SK-N-SH (cell line): ENCODE data around the gene MGAT5B. TPM values are rescaled to one million over a fixed set of nuclear protein-coding genes. Genes with fewer than 3 reads are reported as not detected.

Experiments
- CTCF ChIA-PET: fragments of 300-600, 350-600 bp; formaldehyde crosslinking; extraction: SDS; loops from one replicate; lab custom pipeline; 2021; lab: Yijun Ruan, JAX
- POLR2A ChIA-PET: fragments of 350-600 bp; sonication (Branson Sonifier 250); formaldehyde crosslinking; extraction: SDS; loops from one replicate; lab custom pipeline; 2020; ENCODE audit warnings: antibody characterized with exemption, inconsistent platforms; lab: Yijun Ruan, JAX
- DNase-seq: peaks from one replicate; pipeline ENCODE4 v3.0.0; 2012
- H2AFZ ChIP-seq: fragments of 200-600 bp; sonication (generic); 2 replicates; pipeline ENCODE4 v1.8.1; 2016; ENCODE audit warnings: antibody characterized with exemption, mild to moderate bottlenecking, low read depth
- H3F3A ChIP-seq: fragments of 200-600 bp; sonication (generic); replicated peaks from 2 replicates; pipeline ENCODE3; 2016; ENCODE audit warnings: antibody characterized with exemption, mild to moderate bottlenecking; ENCODE audit not compliant: insufficient read depth
- H3K27ac ChIP-seq, 2 experiments: fragments of 200-500 bp in 1 of 2; fragments of 200-600 bp in 1 of 2; sonication (Bioruptor generic) in 1 of 2; sonication (generic), shearing (Covaris generic) in 1 of 2; 2 replicates each; pipeline versions ENCODE4 v1.5.1 to v1.6.1; 2014 to 2016; ENCODE audit warnings: low read depth in 2 of 2, inconsistent platforms in 1 of 2, low read length in 1 of 2, mild to moderate bottlenecking in 1 of 2, mixed read lengths in 1 of 2
- H3K27me3 ChIP-seq: fragments of 200-600 bp; sonication (generic), shearing (Covaris generic); 2 replicates; pipeline ENCODE4 v1.6.1; 2016; ENCODE audit warnings: mixed run types; ENCODE audit not compliant: insufficient read depth
- H3K36me3 ChIP-seq, 2 experiments: fragments of 200-500 bp in 1 of 2; fragments of 200-600 bp in 1 of 2; sonication (Bioruptor generic) in 1 of 2; sonication (generic) in 1 of 2; replicated peaks in 1 of 2; 2 replicates each; pipeline versions ENCODE3 to v1.5.1; 2014 to 2016; ENCODE audit warnings: low read length in 1 of 2, mild to moderate bottlenecking in 1 of 2; ENCODE audit not compliant: insufficient read depth in 2 of 2, control insufficient read depth in 1 of 2
- H3K4me1 ChIP-seq, 2 experiments: fragments of 200-500 bp in 1 of 2; fragments of 200-600 bp in 1 of 2; sonication (Bioruptor generic) in 1 of 2; sonication (generic), shearing (Covaris generic) in 1 of 2; 2 replicates each; pipeline versions ENCODE4 v1.5.1 to v1.6.1; 2014 to 2016; ENCODE audit warnings: low read depth in 1 of 2, low read length in 1 of 2, mixed run types in 1 of 2; ENCODE audit not compliant: insufficient read depth in 2 of 2, control insufficient read depth in 1 of 2
- H3K4me2 ChIP-seq: fragments of 200-600 bp; sonication (generic), shearing (Covaris generic); 2 replicates; pipeline ENCODE4 v1.6.1; 2017; ENCODE audit warnings: mixed run types
- H3K4me3 ChIP-seq, 2 experiments: fragments of 200-500 bp in 1 of 2; fragments of 200-600 bp in 1 of 2; sonication (Bioruptor generic) in 1 of 2; sonication (generic), shearing (Covaris generic) in 1 of 2; 2 replicates each; pipeline versions ENCODE4 v1.5.1 to v1.8.1; 2014 to 2016; ENCODE audit warnings: low read depth in 2 of 2, inconsistent platforms in 1 of 2, low read length in 1 of 2, mild to moderate bottlenecking in 1 of 2, mixed read lengths in 1 of 2, moderate library complexity in 1 of 2
- H3K79me2 ChIP-seq: fragments of 200-600 bp; sonication (generic); 2 replicates; pipeline ENCODE4 v1.8.1; 2017; ENCODE audit warnings: mild to moderate bottlenecking; ENCODE audit not compliant: insufficient read depth
- H3K9ac ChIP-seq: fragments of 200-600 bp; sonication (generic); 2 replicates; pipeline ENCODE4 v1.6.1; 2017; ENCODE audit warnings: mixed run types
- H3K9me2 ChIP-seq: fragments of 200-600 bp; sonication (generic); 2 replicates; pipeline ENCODE4 v1.6.1; 2017; ENCODE audit warnings: mixed run types
- H3K9me3 ChIP-seq: fragments of 200-600 bp; sonication (generic); 2 replicates; pipeline ENCODE4 v1.6.1; 2017; ENCODE audit warnings: mixed run types, mild to moderate bottlenecking, moderate library complexity
- H4K20me1 ChIP-seq: fragments of 200-600 bp; sonication (generic); 2 replicates; pipeline ENCODE4 v1.6.1; 2017; ENCODE audit warnings: mild to moderate bottlenecking, mixed run types; ENCODE audit not compliant: insufficient read depth
- ELF1 ChIP-seq: IDR thresholded peaks from 2 replicates; pipeline ENCODE4 v1.4.0; 2012
- EP300 ChIP-seq, 2 experiments: IDR thresholded peaks; 2 replicates each; pipeline versions ENCODE4 v1.4.0 to v1.6.1; 2012; ENCODE audit warnings: borderline replicate concordance in 1 of 2, low read depth in 1 of 2, low read length in 1 of 2
- FOSL2 ChIP-seq: IDR thresholded peaks from 2 replicates; pipeline ENCODE4 v1.4.0; 2012; ENCODE audit warnings: low read depth, mild to moderate bottlenecking, moderate library complexity, borderline replicate concordance
- FOXJ3 ChIP-seq: sonication (generic); formaldehyde crosslinking; IDR thresholded peaks from 2 replicates; pipeline ENCODE4 v1.5.1; 2020; ENCODE audit warnings: mild to moderate bottlenecking, missing genetic modification reagents
- GATA2 ChIP-seq: sonication (generic); formaldehyde crosslinking; IDR thresholded peaks from 2 replicates; pipeline ENCODE4 v1.5.0; 2020; ENCODE audit warnings: mild to moderate bottlenecking, missing genetic modification reagents
- MAX ChIP-seq: IDR thresholded peaks from 2 replicates; pipeline ENCODE4 v1.4.0; 2012; ENCODE audit warnings: low read depth
- MXI1 ChIP-seq: IDR thresholded peaks from 2 replicates; pipeline ENCODE4 v1.6.1; 2012; ENCODE audit warnings: mild to moderate bottlenecking, low read depth, low read length, improper control_type of control experiment
- NFIC ChIP-seq: IDR thresholded peaks from 2 replicates; pipeline ENCODE4 v1.4.0; 2012; ENCODE audit warnings: borderline replicate concordance
- NRF1 ChIP-seq: IDR thresholded peaks from 2 replicates; pipeline ENCODE4 v1.6.1; 2012; ENCODE audit warnings: low read depth, mild to moderate bottlenecking, low read length
- REST ChIP-seq: IDR thresholded peaks from 2 replicates; pipeline ENCODE4 v1.6.1; 2012; ENCODE audit warnings: mild to moderate bottlenecking, low read depth, low read length, moderate library complexity
- SIN3A ChIP-seq: IDR thresholded peaks from 2 replicates; pipeline ENCODE4 v1.6.1; 2012; ENCODE audit warnings: low read depth, mild to moderate bottlenecking, low read length, moderate library complexity, borderline replicate concordance
- TAF1 ChIP-seq: IDR thresholded peaks from 2 replicates; pipeline ENCODE4 v1.6.1; 2012; ENCODE audit warnings: low read depth, mild to moderate bottlenecking, low read length, moderate library complexity, borderline replicate concordance
- TCF12 ChIP-seq: IDR thresholded peaks from 2 replicates; pipeline ENCODE4 v1.4.0; 2012
- USF1 ChIP-seq: IDR thresholded peaks from 2 replicates; pipeline ENCODE4 v1.4.0; 2012; ENCODE audit warnings: low read depth, borderline replicate concordance
- USF2 ChIP-seq: fragments of 150-350 bp; IDR thresholded peaks from 2 replicates; pipeline ENCODE4 v1.6.1; 2017; ENCODE audit warnings: antibody characterized with exemption, low read length, low read depth, borderline replicate concordance
- WGBS: methylation state at CpG from one replicate; pipeline ENCODE4 v1.1.6; 2017; ENCODE audit warnings: low lambda C conversion rate; 5-methylcytosine and 5-hydroxymethylcytosine counted together
- polyA plus RNA-seq, 3 experiments: library from polyadenylated mRNA; depleted of rRNA; stranded (reverse); fragments of >200 nt; gene quantifications; 2 replicates each; pipeline ENCODE4 v1.2.3, GENCODE V29; 2012

The MGAT5B gene
- polyA plus RNA-seq, 1 of the 3 experiments (the other 2 are of a cell fraction), result 13.8 TPM

- TF ChIP-seq ELF1 (no peak), TCF12 (no peak), EP300 (IDR thresholded peaks at IDR 0.05; ENCODE audit: borderline replicate concordance in 1 of 2, low read depth in 1 of 2, low read length in 1 of 2) (no peak; a peak in 1 of 4 replicates), TAF1 (peak; percentile 29; the same call in 1 of the 2 replicates), FOXJ3 (CRISPR knock-in tag) (no peak), REST (0 out of 2 replicates have a peak, but pooled peaks have one; percentile 39), MXI1 (no peak)
Measured at GRCh38 chr17:76868176-76868668, at the start of gene MGAT5B (continued).

- H3K4me1 ChIP-seq, result peaks cover 0 to 14% of the 10 kb centered on the region in 2 experiments; a peak in 1 of 4 replicates
- H3K9me3 ChIP-seq, result no peaks in the 10 kb centered on the region
- WGBS, result 15% methylated on average over 1 of the region's 1 CpG
- no peak overlapping the region for H3K9ac ChIP-seq
- H3K27ac ChIP-seq, result peak overlapping the region in 1 of 2 experiments; percentile 41; a peak in 2 of 4 replicates
- ChIA-PET POLR2A (interaction anchor here (1.1 to 1.6 kb wide), 4 partner anchors 9 to 83 kb away, joined by 3 to 7 read pairs (median 4); partner anchors contain the start of genes MFSD11, MGAT5B and SRSF2), CTCF (interaction anchor here (0.6 to 10.6 kb wide), 9 partner anchors 13 to 427 kb away, joined by 3 to 124 read pairs (median 4); partner anchors contain the start of gene MGAT5B)
- no peak overlapping the region for H3K4me2 ChIP-seq
- H2AFZ ChIP-seq, result no peak overlapping the region
- H3F3A ChIP-seq, result no peaks in the 10 kb centered on the region
- peak; percentile 42 for DNase-seq
- H3K36me3 ChIP-seq, result no peaks in the 10 kb centered on the region
- H3K79me2 ChIP-seq, result no peaks in the 10 kb centered on the region
- H3K27me3 ChIP-seq, result peaks cover 12% of the 10 kb centered on the region; the same call in 1 of the 2 replicates
- TF ChIP-seq USF1 (no peak), TCF12 (no peak), SIN3A (no peak), GATA2 (CRISPR knock-in tag) (no peak), MAX (no peak), USF2 (no peak), NRF1 (no peak), NFIC (no peak), FOSL2 (no peak)
- H3K4me3 ChIP-seq, result no peak overlapping the region
- no peaks in the 10 kb centered on the region for H3K9me2 ChIP-seq
- no peaks in the 10 kb centered on the region for H4K20me1 ChIP-seq
Measured at GRCh38 chr17:76820039-76820438, 48.2 kb upstream of the MGAT5B start.
